Body of pancreas (tissue), 4 donors: ENCODE measurements around the gene SIRPA. TPM values are rescaled to one million over a fixed set of nuclear protein-coding genes. Genes with fewer than 3 reads are reported as not detected.

Experiments
- ATAC-seq: fragments of 150-250 bp; one replicate; pipeline ENCODE4 v1.9.1; 2016
- DNase-seq, 4 donors: peaks; one replicate each; pipeline ENCODE4 v3.0.0-alpha.2; 2019
- H3K27ac ChIP-seq, 4 donors: fragments of 200-600 bp; sonication (generic); 1 replicate in 3 of 4; 2 replicates in 1 of 4; pipeline versions ENCODE4 v1.5.1 to v1.6.1; 2016 to 2019; ENCODE audit warnings: mild to moderate bottlenecking in 1 of 4, mixed read lengths in 1 of 4, moderate library complexity in 1 of 4
- H3K27me3 ChIP-seq, 2 donors: fragments of 200-600 bp; sonication (generic); one replicate each; pipeline ENCODE4 v1.6.0; 2016; ENCODE audit warnings: mild to moderate bottlenecking in 1 of 2
- H3K36me3 ChIP-seq, 2 donors: fragments of 200-600 bp; sonication (generic); replicated peaks in 1 of 2; 2 replicates each; pipeline ENCODE4 v1.5.1; 2016; ENCODE audit warnings: low read depth in 2 of 2; ENCODE audit not compliant: insufficient read depth in 1 of 2
- H3K4me1 ChIP-seq: fragments of 200-600 bp; sonication (generic); one replicate; pipeline ENCODE4 v1.6.0; 2016
- H3K4me3 ChIP-seq, 2 donors: fragments of 200-600 bp; sonication (generic); 1 replicate in 1 of 2; 2 replicates in 1 of 2; pipeline ENCODE4 v1.5.1; 2016 to 2019
- H3K9me3 ChIP-seq, 3 donors: fragments of 200-600 bp; sonication (generic); 1 replicate in 2 of 3; 2 replicates in 1 of 3; pipeline ENCODE4 v1.5.1; 2016
- CTCF ChIP-seq, 7 experiments: fragments of 450-650 bp in 4 of 7; fragments of 200-600 bp in 3 of 7; sonication (generic) in 3 of 7; IDR thresholded peaks; one replicate each; pipeline ENCODE4 v1.5.1; 2016 to 2019; ENCODE audit warnings: antibody characterized with exemption in 7 of 7
- POLR2A ChIP-seq, 3 donors: fragments of 450-650 bp; IDR thresholded peaks; one replicate each; pipeline ENCODE4 v1.6.1; 2016; ENCODE audit warnings: antibody characterized with exemption in 3 of 3, mild to moderate bottlenecking in 2 of 3
- WGBS, 2 donors: methylation state at CpG; one replicate each; pipeline ENCODE4 v1.1.5; 2017; 5-methylcytosine and 5-hydroxymethylcytosine counted together
- intact Hi-C: fragments of 100-400 bp; cut with DNase I; formaldehyde crosslinking; loops from one replicate; pipeline ENCODE4 v1.15.1; 2023
- total RNA-seq, 2 donors: library from RNA; depleted of rRNA; stranded (reverse); fragments of >200 nt; gene quantifications; one replicate each; pipeline ENCODE4 v1.1.0, GENCODE V29; 2016

Gene SIRPA
- total RNA-seq, 2 donors from 2014 or later: 15.0 to 20.1 TPM

DNA sequence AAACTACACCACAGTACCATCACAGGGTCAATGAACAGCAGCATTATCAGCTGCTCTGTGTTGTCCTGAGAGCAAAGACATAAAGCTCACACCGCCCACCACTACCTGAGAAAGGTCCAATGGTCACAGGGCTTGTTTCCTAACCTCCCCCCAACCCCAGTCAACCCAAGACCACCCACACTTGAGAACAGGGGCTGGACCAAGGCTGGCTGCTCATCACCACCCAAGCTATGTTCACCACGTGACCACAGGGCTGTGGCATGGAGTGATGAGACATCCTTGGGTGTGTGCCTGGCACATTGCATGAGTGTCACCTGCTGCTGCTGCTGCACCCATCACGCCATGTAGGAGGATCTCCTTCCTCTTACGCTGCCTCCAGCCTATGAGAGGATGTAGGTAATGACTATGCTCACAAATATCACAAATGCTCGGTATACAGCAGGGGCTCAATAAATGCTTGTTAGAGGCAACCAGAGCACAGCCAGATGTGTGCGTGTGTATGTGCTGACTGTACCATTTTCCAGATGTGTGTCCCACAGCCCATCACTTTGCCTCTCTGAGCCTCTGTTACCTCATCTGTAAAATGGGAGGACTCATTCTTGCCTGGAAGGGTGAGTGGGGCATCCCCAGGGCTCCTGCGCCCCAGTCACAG is 23.3 kb upstream of the SIRPA start:
- Histone ChIP-seq H3K27me3 (no peaks in the 10 kb centered on the region), H3K9me3 (no peaks in the 10 kb centered on the region), H3K27ac (no peak overlapping the region), H3K36me3 (no peaks in the 10 kb centered on the region), H3K4me3 (no peak overlapping the region), H3K4me1 (no peaks in the 10 kb centered on the region)
- DNase-seq: no peak
- intact Hi-C loops: no loop called here
- no peak for TF ChIP-seq POLR2A (IDR thresholded peaks at IDR 0.05)
- no peak for TF ChIP-seq CTCF (IDR thresholded peaks at IDR 0.05)
- ATAC-seq: no peak
- WGBS, 2 donors: 82 to 100% methylated on average over 2 to 7 of the region's 7 CpGs

DNA sequence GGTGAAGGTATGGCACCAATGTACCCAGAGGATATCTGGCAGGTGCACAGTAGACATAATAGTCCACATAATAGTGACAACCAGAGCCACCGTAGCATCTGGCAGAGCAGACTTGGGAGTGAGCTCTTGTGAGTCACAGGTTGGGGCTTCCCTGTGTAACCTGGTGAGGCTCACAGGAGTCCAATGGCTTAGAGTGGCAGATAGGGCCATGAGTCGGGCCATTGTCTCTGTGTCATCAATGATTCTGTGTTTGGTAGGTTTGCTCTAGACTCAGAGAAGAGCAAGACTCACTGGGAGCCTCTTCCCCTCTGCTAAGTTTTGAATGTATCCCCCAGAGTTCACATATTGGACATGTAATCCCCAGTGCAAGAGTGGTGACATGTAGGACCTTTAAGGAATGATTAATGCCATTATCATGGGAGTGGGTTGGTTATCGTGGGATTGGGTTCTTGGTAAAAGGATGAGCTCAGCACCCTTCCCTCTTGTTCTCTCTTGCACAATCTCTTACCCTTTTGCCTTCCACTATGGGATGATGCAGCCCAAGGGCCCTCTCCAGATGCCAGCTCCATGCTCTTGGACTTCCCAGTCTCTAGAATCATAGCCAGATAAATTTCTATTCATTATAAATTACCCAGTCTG is 22.6 kb upstream of the SIRPA start:
- Histone ChIP-seq H3K4me3 (no peak overlapping the region), H3K27me3 (no peaks in the 10 kb centered on the region), H3K4me1 (no peaks in the 10 kb centered on the region), H3K9me3 (no peaks in the 10 kb centered on the region), H3K36me3 (no peaks in the 10 kb centered on the region), H3K27ac (no peak overlapping the region)
- TF ChIP-seq POLR2A (IDR thresholded peaks at IDR 0.05): no peak
- TF ChIP-seq CTCF (IDR thresholded peaks at IDR 0.05): no peak
- intact Hi-C loops: no loop called here
- DNase-seq (no peak), ATAC-seq (no peak)
- WGBS, 2 donors: 50 to 66% methylated on average over 1 to 3 of the region's 3 CpGs

- Histone ChIP-seq H3K4me1 (no peaks in the 10 kb centered on the region), H3K27me3 (no peaks in the 10 kb centered on the region), H3K27ac (no peak overlapping the region), H3K4me3 (no peak overlapping the region), H3K36me3 (no peaks in the 10 kb centered on the region), H3K9me3 (no peaks in the 10 kb centered on the region)
- intact Hi-C loops: no loop called here
- ATAC-seq (no peak), DNase-seq (peak in 1 of 4 donors; percentile 57)
- 44 to 54% methylated on average over 12 to 19 of the region's 19 CpGs for WGBS, 2 donors
- no peak for TF ChIP-seq CTCF (IDR thresholded peaks at IDR 0.05)
- TF ChIP-seq POLR2A (IDR thresholded peaks at IDR 0.05): no peak
These were observed 20.6 kb upstream of the SIRPA start for GRCh38 chr20:1874450-1875182.

DNA sequence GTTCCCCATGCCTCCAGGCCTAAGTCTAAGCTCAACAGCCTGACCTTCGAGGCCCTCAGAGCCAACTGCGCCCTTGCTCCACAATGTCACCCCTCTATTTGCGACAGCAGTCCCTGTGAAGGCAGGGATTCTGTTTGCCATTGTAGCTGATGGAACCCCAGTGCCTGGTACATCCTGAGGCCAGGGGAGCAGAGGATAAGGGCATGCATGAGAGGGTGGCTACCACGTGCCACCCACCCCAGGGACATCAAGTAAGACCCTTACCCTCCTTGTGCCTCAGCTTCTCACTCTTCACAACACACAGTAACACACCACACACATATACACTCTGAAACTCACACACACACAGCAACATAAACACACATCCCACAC is 20.0 kb upstream of the SIRPA start:
- Histone ChIP-seq H3K36me3 (no peaks in the 10 kb centered on the region), H3K9me3 (no peaks in the 10 kb centered on the region), H3K4me3 (no peak overlapping the region), H3K27me3 (no peaks in the 10 kb centered on the region), H3K27ac (no peak overlapping the region), H3K4me1 (no peaks in the 10 kb centered on the region)
- ATAC-seq: no peak
- WGBS, 2 donors: 66 to 67% methylated on average over 4 of the region's 4 CpGs
- DNase-seq: no peak
- TF ChIP-seq POLR2A (IDR thresholded peaks at IDR 0.05) (no peak), CTCF (IDR thresholded peaks at IDR 0.05) (no peak)
- intact Hi-C loops: no loop called here
